GM21526 (cell line): ENCODE measurements around the gene AGFG1.

ENCODE experiments used
- ATAC-seq: cut with Tn5 transposase; IDR thresholded peaks from one replicate; pipeline ENCODE4 v1.9.1; 2021; ENCODE audit warnings: moderate library complexity; ENCODE audit not compliant: unreplicated experiment, low FRiP score

AGFG1 gene, protein sequence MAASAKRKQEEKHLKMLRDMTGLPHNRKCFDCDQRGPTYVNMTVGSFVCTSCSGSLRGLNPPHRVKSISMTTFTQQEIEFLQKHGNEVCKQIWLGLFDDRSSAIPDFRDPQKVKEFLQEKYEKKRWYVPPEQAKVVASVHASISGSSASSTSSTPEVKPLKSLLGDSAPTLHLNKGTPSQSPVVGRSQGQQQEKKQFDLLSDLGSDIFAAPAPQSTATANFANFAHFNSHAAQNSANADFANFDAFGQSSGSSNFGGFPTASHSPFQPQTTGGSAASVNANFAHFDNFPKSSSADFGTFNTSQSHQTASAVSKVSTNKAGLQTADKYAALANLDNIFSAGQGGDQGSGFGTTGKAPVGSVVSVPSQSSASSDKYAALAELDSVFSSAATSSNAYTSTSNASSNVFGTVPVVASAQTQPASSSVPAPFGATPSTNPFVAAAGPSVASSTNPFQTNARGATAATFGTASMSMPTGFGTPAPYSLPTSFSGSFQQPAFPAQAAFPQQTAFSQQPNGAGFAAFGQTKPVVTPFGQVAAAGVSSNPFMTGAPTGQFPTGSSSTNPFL

GRCh38 chr2:227471924-227472264 lies at the start of gene AGFG1:
Gene AGFG1, plus strand, starts transcription at chr2:227472156. Its CDS starts 266 bp downstream, at chr2:227472422.
- peak; percentile 86 for ATAC-seq

DNA sequence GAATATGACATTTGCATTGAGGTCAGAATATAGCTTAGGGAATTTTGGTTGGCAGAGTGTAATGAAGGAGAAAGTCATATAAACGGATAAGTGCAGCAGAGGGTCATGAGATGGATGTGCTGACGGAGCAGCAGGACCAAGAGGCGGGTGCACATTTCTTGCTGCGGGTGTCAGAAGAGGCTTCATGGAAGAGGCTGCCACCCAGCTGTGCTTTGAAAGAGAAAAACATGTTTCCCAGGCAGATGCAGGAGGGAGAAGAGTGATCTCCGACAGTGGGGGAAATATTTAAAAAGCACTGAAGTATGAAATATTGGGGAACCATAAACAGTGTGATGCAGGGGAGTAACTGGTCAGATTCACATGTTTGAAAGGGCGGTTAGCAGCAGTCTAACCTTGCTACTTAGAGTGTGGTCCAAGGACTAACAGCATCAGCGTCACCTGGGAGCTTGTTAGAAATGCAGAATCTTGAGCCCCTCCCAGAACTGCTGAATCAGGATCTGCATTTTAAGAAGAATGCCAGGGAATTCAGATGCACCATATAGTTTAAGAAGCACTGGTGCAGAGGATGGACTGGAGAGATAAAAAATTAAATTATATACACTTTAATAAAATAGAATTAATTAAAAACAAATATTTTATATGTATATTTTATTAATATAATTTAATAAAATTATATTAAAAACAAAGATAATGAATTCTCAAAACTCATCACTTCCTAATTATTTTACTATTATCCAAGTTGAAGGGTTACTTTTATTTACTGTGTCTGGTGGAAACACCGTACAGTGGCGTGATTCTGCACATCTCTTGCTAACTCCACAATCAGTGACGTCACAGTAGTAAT lies 48.1 kb upstream of the AGFG1 start:
- no peak for ATAC-seq

- no peak for ATAC-seq
Measured at GRCh38 chr2:227428731-227429285, 43.1 kb upstream of the AGFG1 start.

GRCh38 chr2:227430639-227431038 lies 41.3 kb upstream of the AGFG1 start:
- no peak for ATAC-seq

DNA sequence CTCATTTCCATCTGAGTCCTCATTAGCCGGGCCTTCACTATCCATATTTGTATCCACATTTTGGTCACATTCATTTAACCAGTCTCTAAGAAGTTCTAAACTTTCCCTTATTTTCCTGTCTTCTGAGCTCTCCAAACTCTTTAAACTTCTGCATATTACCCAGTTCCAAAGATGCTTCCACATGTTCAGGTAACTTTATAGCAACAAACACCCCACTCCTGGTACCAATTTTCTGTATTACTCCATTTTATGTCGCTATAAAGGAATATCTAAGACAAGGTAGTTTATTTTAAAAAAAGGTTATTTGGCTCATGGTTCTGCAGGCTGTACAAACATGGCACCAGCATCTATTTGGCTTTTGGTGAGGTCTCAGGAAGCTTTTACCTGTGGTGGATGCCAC lies 38.8 kb upstream of the AGFG1 start:
- ATAC-seq = no peak

DNA sequence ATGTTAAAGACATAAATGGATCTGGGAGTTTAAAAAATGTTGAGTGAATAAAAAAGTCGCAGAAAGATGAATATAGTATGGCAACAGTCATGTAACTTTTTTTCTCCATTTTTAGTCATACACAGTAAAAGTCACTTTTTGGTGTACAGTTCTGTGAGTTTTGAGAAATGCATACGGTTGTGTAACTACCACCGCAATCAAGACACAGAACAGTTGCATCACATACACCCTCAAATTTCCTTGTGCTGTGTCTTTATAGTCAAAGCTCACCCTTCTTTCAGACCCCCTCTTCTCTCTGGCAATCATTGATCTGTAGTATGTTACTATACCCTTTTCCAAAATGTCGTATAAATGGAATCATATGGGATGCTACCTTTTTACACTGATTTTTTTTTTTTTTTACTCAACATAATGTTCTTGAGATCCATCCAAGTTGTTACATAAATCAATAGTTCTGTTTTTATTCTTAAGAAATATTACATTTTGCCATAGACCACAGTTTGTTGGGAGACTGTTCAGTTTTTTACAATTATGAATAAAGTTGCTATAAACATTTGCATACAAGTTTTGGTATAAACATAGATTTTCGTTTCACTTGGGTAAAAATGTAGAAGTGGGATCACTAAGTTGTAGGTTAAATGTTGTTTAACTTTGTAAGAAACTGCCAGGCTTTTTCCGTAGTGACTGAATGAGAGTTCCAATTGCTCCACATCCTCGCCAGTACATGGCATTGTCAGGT lies 35.4 kb upstream of the AGFG1 start:
- ATAC-seq = no peak

- no peak for ATAC-seq
Measured at GRCh38 chr2:227439214-227439613, 32.7 kb upstream of the AGFG1 start.

GRCh38 chr2:227442639-227443038 lies 29.3 kb upstream of the AGFG1 start:
- no peak for ATAC-seq

- no peak for ATAC-seq
Measured at GRCh38 chr2:227443889-227444568, 27.9 kb upstream of the AGFG1 start.

DNA sequence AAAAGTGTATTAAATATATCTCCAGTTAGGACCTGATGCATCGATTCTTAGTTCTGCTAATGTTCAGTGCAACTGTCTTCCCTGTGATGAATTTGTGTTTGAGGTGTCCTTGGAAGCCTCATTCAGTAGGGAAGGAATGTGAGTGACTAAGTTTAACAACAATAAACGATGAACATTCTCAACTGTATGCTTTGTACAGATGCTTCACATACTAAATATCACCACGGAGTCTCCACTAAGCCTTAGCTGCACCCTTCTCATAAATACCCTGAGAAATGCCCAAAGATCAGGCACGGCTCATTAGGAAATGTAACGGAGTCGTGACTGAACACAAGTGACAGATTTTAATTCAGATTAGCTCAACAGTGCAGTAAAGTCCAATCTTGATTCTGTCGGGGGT lies 24.4 kb upstream of the AGFG1 start:
- ATAC-seq = no peak

GRCh38 chr2:227450311-227450841 lies 21.6 kb upstream of the AGFG1 start:
- ATAC-seq = no peak

DNA sequence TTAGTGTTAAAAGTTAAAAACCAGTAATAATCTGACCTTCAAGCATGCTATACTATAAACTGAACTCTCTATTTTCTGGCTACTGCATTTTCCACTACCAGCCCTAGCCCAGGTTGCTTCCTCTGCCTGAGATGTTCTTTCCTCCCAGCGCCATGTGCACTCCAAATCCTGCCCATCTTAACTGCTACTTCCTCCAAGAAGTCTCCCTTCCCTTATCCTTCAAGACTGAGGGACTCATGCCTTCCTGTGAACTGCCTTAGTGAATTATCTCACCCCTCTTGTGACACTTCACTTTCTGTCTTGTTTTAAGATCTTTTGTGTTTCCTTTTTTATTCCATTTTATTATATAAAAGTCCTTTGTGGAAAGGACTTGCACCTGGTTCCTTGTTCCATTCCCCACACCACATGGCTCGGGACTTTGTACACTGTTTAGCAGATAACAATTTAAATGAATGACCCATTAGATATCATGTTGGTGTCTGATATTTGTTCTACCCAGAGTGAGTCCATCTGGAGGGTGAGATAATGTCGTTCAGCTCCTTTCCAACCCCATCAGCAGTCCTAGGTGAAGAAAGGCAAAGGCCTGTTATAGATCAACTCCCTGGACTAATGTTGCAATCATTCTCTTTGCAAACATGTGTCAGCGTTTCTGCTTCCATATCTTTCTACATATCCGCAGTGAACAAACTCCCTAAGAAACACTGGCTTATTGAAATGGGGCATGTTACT lies 20.9 kb upstream of the AGFG1 start:
- ATAC-seq = no peak

- ATAC-seq = no peak
Measured at GRCh38 chr2:227451655-227451992, 20.3 kb upstream of the AGFG1 start.

DNA sequence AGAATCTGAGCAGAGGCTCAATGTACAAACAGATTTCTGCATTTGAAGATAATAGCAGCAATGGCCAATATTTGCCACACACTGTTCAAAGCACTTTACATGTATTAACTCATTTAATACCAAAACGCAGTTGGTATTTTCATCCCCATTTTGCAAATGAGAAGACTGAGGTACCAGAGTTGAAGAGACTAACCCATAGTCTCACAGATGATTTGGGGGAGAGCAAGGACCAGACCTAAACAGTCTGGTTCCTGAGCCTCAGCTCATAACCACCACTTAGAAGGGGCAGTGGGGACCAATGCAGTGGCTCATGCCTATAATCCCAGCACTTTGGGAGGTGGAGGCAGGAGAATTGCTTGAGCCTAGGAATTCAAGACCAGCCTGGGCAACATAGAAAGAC lies 18.1 kb upstream of the AGFG1 start:
- no peak for ATAC-seq

DNA sequence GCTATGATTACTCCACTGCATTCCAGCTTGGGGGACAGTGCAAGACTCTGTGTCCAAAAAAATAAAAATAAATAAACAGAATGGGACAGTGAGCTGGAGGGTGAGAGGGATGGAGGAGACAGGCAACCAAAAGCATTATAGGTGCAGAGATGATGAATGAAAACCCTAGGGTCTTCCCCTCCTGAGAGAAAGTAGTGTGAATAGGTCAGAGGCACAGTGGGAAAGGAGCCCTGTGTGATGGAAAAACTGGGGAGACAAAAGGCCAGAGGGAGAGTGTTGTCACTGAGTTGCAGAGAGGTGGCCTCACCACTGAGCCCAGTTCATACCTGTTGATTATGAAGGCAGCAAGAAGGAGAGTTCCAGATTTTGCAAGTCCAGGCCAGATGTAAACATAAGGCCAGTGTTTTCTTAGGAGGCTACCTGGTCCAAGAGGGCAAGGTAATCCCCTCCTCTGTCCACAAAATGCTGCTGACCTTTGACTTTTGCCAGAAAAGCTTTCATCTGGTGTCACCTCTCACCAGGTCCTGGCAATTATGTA lies 17.6 kb upstream of the AGFG1 start:
- no peak for ATAC-seq

DNA sequence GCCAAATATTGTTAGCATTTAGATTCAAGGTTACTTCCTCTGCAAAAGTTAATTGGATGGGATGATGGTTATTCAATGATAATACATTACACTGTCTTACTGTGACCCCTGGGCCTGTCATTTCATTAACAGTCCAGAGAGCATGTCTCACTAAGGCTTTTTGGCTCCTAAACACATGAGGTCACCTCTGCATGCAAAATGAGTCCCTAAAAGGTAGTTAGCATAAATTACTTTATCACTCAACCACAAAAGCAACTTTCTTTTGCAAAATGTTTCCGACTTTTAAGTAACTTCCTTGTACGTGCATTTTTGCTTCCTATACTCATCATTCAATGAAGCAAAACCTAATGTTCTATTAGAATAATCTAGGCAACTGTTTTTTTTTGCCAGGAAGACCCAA lies 16.8 kb upstream of the AGFG1 start:
- ATAC-seq = no peak

DNA sequence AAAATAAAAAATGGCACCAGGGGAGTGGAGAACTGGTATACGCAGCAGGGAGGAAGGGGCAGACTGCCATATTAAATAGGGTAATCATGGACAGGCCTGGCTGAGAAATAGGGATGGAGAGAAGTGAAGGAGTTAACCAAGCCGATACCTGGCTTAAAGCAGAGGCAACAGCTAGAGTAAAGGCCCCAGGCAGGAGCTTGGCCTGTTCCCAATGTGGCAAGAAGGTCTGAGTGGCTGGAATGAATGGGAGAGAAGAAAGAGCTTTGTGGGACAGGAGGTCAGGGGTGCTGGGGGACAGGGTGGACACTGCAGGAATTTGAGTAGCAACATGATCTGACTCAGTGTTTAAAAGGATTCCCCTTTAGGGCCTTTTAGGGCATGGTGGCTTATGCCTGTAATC lies 15.9 kb upstream of the AGFG1 start:
- no peak for ATAC-seq

DNA sequence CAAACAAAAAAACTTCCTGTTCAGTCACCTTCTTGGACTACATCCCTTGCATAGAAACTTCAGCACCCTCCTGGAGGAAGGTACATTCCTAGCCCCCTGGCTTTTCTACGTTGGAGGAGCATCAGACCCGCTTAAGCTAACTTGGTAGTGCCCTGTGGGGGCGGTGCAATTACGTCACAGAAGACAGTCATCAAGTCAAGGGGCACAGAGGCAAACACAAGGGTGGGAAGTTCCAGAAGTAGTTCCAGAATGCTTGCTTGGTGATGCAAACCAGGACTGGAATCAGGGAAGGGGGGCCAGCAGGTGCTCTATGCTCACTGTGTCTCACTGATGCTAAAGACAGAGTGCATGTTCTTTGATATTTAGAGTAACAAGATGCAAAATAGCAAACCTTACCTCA lies 15.2 kb upstream of the AGFG1 start:
- ATAC-seq = no peak

DNA sequence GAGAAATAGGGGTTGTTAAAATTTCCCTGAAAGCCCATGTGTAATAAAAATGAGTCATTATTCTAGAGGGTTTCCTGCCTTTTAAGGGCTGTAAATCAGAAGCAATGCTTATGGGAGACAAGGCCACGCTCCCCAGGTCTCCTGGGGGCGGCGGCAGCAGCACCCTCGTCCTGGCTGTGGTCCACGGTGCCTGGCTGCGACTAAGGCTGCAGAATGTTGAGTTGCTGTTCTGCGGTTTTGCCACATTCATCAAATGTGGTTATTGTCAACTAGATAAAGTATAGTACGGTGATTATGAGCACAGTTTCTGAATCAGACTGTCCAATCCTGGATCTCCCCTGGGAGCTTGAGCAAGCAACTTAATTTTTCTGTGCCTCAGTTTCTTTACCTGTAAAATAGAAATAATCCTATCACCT lies 11.9 kb upstream of the AGFG1 start:
- ATAC-seq = no peak
